Neuronal stem cell (in vitro differentiated cells): ENCODE data around the gene QDPR.

Experiments
- DNase-seq: peaks from one replicate; pipeline ENCODE4 v3.0.0-alpha.2; 2013; ENCODE audit warnings: low spot score
- H2AFZ ChIP-seq: one replicate; pipeline ENCODE4 v1.6.1; 2013; ENCODE audit warnings: mild to moderate bottlenecking, low read length, inconsistent platforms
- H2AK5ac ChIP-seq: 2 replicates; pipeline ENCODE4 v1.6.1; 2013; ENCODE audit warnings: low read depth, mild to moderate bottlenecking, inconsistent platforms, low read length, moderate library complexity, mixed read lengths
- H2BK120ac ChIP-seq: 2 replicates; pipeline ENCODE4 v1.6.1; 2013; ENCODE audit warnings: low read depth, mild to moderate bottlenecking, inconsistent platforms, low read length, moderate library complexity, mixed read lengths
- H2BK12ac ChIP-seq: one replicate; pipeline ENCODE4 v1.6.1; 2013; ENCODE audit warnings: low read length, inconsistent platforms
- H2BK15ac ChIP-seq: 2 replicates; pipeline ENCODE4 v1.6.1; 2013; ENCODE audit warnings: mild to moderate bottlenecking, low read length, inconsistent platforms, mixed read lengths
- H2BK5ac ChIP-seq: one replicate; pipeline ENCODE4 v1.6.1; 2013; ENCODE audit warnings: inconsistent platforms, mild to moderate bottlenecking, low read length, moderate library complexity
- H3K14ac ChIP-seq: one replicate; pipeline ENCODE4 v1.6.1; 2013; ENCODE audit warnings: low read length, inconsistent platforms
- H3K18ac ChIP-seq: 2 replicates; pipeline ENCODE4 v1.6.1; 2013; ENCODE audit warnings: low read length, inconsistent platforms
- H3K23ac ChIP-seq: 2 replicates; pipeline ENCODE4 v1.6.1; 2013; ENCODE audit warnings: low read depth, mild to moderate bottlenecking, mixed read lengths, low read length, inconsistent platforms; ENCODE audit not compliant: poor library complexity
- H3K27ac ChIP-seq: replicated peaks from 3 replicates; pipeline ENCODE4 v1.5.1; 2013; ENCODE audit warnings: low read length, inconsistent platforms
- H3K27me3 ChIP-seq, 3 experiments: 2 replicates each; pipeline ENCODE4 v1.6.1; 2013; ENCODE audit warnings: low read length in 3 of 3, mild to moderate bottlenecking in 2 of 3, inconsistent platforms in 1 of 3, low read depth in 1 of 3, mixed read lengths in 1 of 3, moderate library complexity in 1 of 3; ENCODE audit not compliant: control insufficient read depth in 3 of 3, insufficient read depth in 3 of 3
- H3K36me3 ChIP-seq, 2 donors: replicated peaks in 1 of 2; 2 replicates each; pipeline ENCODE4 v1.6.1; 2013; ENCODE audit warnings: low read length in 2 of 2; ENCODE audit not compliant: control insufficient read depth in 2 of 2, insufficient read depth in 2 of 2
- H3K4ac ChIP-seq: 2 replicates; pipeline ENCODE4 v1.6.1; 2013; ENCODE audit warnings: inconsistent platforms, mild to moderate bottlenecking, low read length, moderate library complexity
- H3K4me1 ChIP-seq, 2 donors: 1 replicate in 1 of 2; 2 replicates in 1 of 2; pipeline ENCODE4 v1.6.1; 2013; ENCODE audit warnings: low read length in 2 of 2, low read depth in 1 of 2; ENCODE audit not compliant: control insufficient read depth in 2 of 2, insufficient read depth in 1 of 2
- H3K4me2 ChIP-seq: one replicate; pipeline ENCODE4 v1.6.1; 2013; ENCODE audit warnings: mild to moderate bottlenecking, low read length, inconsistent platforms; ENCODE audit not compliant: insufficient read depth, poor library complexity, severe bottlenecking
- H3K4me3 ChIP-seq, 2 donors: 2 replicates each; pipeline ENCODE4 v1.5.1; 2013; ENCODE audit warnings: low read length in 2 of 2, mild to moderate bottlenecking in 2 of 2, inconsistent platforms in 1 of 2, moderate library complexity in 1 of 2
- H3K79me1 ChIP-seq: one replicate; pipeline ENCODE4 v1.6.1; 2013; ENCODE audit warnings: low read depth, mild to moderate bottlenecking, inconsistent platforms, low read length, moderate library complexity
- H3K9ac ChIP-seq: one replicate; pipeline ENCODE4 v1.6.1; 2013; ENCODE audit warnings: mild to moderate bottlenecking, low read depth, low read length, inconsistent platforms; ENCODE audit not compliant: poor library complexity
- H3K9me3 ChIP-seq, 2 donors: replicated peaks in 1 of 2; 2 replicates each; pipeline versions ENCODE3 to v1.6.1; 2013; ENCODE audit warnings: low read length in 2 of 2, mild to moderate bottlenecking in 2 of 2, inconsistent platforms in 1 of 2, low read depth in 1 of 2, mixed read lengths in 1 of 2, moderate library complexity in 1 of 2; ENCODE audit not compliant: control insufficient read depth in 2 of 2, insufficient read depth in 1 of 2
- H4K8ac ChIP-seq: one replicate; pipeline ENCODE4 v1.6.1; 2013; ENCODE audit warnings: low read depth, mild to moderate bottlenecking, inconsistent platforms, low read length, moderate library complexity
- H4K91ac ChIP-seq: one replicate; pipeline ENCODE4 v1.6.1; 2013; ENCODE audit warnings: low read length, low read depth, mild to moderate bottlenecking, inconsistent platforms; ENCODE audit not compliant: poor library complexity
- WGBS, 2 donors: extraction: QIAGEN DNeasy Blood & Tissue Kit; methylation state at CpG; one replicate each; pipeline ENCODE4 v1.1.7; 2013; ENCODE audit warnings: missing lambda C conversion rate in 2 of 2, mixed read lengths in 1 of 2; ENCODE audit not compliant: insufficient read length in 2 of 2, insufficient replicate concordance in 1 of 2; ENCODE audit errors: extremely low coverage in 2 of 2; 5-methylcytosine and 5-hydroxymethylcytosine counted together

QDPR gene

DNA sequence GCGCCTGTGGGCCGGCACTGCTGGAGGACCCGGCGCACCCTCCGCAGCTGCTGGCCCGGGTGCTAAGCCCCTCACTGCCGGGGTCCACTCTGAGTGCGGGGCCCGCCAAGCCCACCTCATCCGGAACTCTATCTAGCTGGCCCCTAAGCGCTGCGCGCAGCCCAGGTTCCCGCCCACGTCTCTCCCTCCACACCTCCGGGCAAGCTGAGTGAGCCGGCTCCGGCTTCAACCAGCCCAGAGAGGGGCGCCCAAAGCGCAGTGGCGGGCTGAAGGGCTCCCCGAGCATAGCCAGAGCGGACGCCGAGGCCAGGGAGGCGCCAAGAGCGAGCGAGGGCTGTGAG, 75.2 kb downstream of the QDPR start:
- WGBS, 2 donors: no CpG with 5 or more reads among the region's 28 CpGs
- H2AFZ ChIP-seq: no peak overlapping the region

More for the DNA sequence above, 75.2 kb downstream of the QDPR start:
- Histone ChIP-seq H3K36me3 (no peaks in the 10 kb centered on the region), H2BK120ac (no peak overlapping the region), H3K27me3 (no peaks in the 10 kb centered on the region), H3K9me3 (no peaks in the 10 kb centered on the region), H2BK5ac (no peak overlapping the region), H2BK12ac (no peak overlapping the region), H3K9ac (no peak overlapping the region), H3K27ac (no peak overlapping the region), H3K4me2 (no peak overlapping the region), H3K4me3 (no peak overlapping the region), H2BK15ac (no peak overlapping the region), H2AK5ac (no peak overlapping the region), H3K18ac (peak overlapping the region; percentile 11), H4K8ac (no peak overlapping the region), H3K14ac (peak overlapping the region; percentile 21), H4K91ac (no peak overlapping the region), H3K79me1 (no peaks in the 10 kb centered on the region), H3K4me1 (no peaks in the 10 kb centered on the region), H3K4ac (no peak overlapping the region), H3K23ac (no peak overlapping the region)
- no peak for DNase-seq
